NCI-H2227 treated with DMSO at 0.1 percent for 48 hours (cell line): ENCODE data around the gene TBXA2R.
A peak's percentile ranks its signal among the peaks of the same experiment; 100 is the strongest.

Experiments used
- DNase-seq: peaks from one replicate; lab custom pipeline; 2025; lab: John Stamatoyannopoulos, UW

The TBXA2R gene

GRCh38 chr19:3551792-3552095 lies 54.9 kb downstream of the TBXA2R start:
- no peak for DNase-seq

- DNase-seq: no peak
These were observed 55.5 kb downstream of the TBXA2R start for GRCh38 chr19:3550947-3551791.

GRCh38 chr19:3549816-3550215 lies 56.9 kb downstream of the TBXA2R start:
- DNase-seq: no peak

DNA sequence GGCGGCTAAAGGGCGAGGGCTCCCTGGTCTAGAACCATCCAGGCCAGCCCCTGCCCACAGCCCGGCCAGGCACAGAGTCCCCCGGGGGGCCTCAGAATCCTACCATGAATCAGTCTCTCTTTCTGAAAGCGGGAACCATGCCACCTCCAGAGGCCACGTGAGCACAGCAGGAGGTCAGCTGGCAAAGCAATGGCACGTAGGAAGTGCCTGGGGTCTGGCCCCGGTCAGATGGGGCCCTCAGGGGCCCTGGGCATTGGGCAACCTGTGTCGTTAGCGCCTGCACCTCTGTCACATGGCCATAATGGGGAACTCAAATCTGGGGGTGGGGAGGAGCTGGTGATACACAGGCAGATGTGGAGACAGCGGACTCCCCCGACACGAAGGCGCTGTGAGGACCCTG lies 58.1 kb downstream of the TBXA2R start:
- DNase-seq: no peak

DNA sequence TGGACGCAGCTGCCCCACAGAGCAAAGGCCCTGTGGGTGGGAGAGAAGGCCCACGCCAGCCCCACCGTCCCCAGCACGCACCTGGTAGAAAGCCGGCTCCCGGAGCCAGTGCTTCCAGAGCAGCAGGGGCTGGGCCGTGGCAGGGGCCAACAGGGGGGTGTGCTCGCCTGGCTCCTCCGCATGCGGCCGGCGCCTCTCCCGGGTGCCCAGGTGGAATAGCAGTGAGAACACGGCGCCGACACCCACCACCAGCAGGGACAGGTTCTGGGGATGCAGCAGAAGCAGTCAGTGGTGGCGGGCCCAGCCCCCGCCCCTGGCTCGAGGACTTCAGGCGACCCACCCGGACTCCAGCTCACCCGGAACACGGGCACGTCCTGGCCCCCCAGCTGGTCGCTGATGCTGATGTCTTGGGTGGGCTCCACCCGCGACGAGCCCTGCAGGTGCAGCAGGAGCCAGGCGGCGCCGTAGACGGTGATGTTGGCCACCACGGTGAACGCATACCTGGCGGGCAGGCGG lies 58.9 kb downstream of the TBXA2R start:
- DNase-seq: no peak

GRCh38 chr19:3547301-3547731 lies 59.4 kb downstream of the TBXA2R start:
- DNase-seq: no peak

- DNase-seq: no peak
These were observed 60.6 kb downstream of the TBXA2R start for GRCh38 chr19:3546119-3546518.

DNA sequence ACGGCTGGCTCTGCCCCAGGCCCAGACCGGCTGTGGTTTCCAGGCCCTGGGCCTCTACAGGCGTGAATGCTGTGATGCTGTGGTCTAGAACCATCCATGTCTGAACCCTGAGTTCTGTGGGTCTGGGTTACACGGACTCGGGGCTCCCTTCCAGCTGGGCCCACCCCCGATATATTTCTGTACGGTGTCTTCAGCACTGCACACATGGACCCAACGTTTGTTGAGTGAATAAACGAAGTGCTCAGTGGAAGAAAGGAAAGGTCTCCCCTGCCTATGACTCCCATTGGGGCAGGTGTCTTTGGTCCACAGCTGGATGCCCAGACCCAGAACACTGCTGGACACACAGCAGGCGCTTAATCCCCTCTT lies 61.0 kb downstream of the TBXA2R start:
- no peak for DNase-seq

GRCh38 chr19:3544742-3545668 lies 61.7 kb downstream of the TBXA2R start:
- peak; percentile 46 for DNase-seq
